ENCODE data around the gene DSN1.

GRCh38 chr20:36786246-36786645 is 12.7 kb upstream of the DSN1 start:
- TF ChIP-seq TAF1 (IDR thresholded peaks at IDR 0.05; ENCODE audit: low read depth, low read length) (no peak), CTCF (IDR thresholded peaks at IDR 0.05; ENCODE audit: control extremely low read depth in 1 of 3, insufficient read depth in 1 of 3, low read depth in 1 of 3, low read length in 3 of 3) (no peak), CEBPB (IDR thresholded peaks at IDR 0.05; ENCODE audit: low read depth, low read length) (no peak), ZNF274 (IDR thresholded peaks at IDR 0.05; ENCODE audit: borderline replicate concordance, extremely low read depth, low read length) (no peak), PHF8 (conservative IDR thresholded peaks at IDR 0.05; ENCODE audit: low read depth, low read length) (no peak), EP300 (IDR thresholded peaks at IDR 0.05; ENCODE audit: borderline replicate concordance in 1 of 2, low read depth in 2 of 2, low read length in 2 of 2) (no peak), RFX5 (IDR thresholded peaks at IDR 0.05; ENCODE audit: borderline replicate concordance, low read depth, low read length) (no peak)

Measured in H1 (cell line).